GM18909 (cell line): ENCODE measurements around the gene NDUFS4.
"Not testable (repeated sequence)": the region's sequence is repeated elsewhere in the genome, so short reads cannot be mapped to it uniquely, and the experiment has no call there.

Source experiments
- ATAC-seq: cut with Tn5 transposase; IDR thresholded peaks from one replicate; pipeline ENCODE4 v1.9.1; 2021; ENCODE audit warnings: mild to moderate bottlenecking; ENCODE audit not compliant: unreplicated experiment, poor library complexity

The NDUFS4 gene

GRCh38 chr5:53560506-53561191 is at the start of gene NDUFS4:
NDUFS4 (plus strand) TSS chr5:53560639; CDS start chr5:53560663, 24 bp downstream.
- ATAC-seq = peak; percentile 94

GRCh38 chr5:53512539-53512938 is 47.9 kb upstream of the NDUFS4 start:
- ATAC-seq = no peak

GRCh38 chr5:53515988-53516387 is 44.5 kb upstream of the NDUFS4 start:
- no peak for ATAC-seq

DNA sequence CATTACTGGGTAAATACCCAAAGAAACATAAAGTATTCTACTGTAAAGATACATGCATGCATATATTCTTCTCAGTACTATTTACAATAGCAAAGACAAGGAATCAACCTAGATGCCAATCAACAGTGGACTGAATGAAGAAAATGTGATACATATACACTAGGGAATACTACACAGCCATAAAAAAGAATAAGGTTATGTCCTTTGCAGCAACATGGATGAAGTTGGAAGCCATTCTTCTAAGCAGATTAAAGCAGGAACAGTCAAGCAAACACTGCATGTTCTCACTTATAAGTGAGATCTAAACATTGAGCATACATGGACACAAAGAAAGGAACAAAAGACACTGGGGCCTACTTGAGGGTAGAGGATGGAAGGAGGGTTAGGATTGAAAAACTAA is 39.6 kb upstream of the NDUFS4 start:
- no peak for ATAC-seq

DNA sequence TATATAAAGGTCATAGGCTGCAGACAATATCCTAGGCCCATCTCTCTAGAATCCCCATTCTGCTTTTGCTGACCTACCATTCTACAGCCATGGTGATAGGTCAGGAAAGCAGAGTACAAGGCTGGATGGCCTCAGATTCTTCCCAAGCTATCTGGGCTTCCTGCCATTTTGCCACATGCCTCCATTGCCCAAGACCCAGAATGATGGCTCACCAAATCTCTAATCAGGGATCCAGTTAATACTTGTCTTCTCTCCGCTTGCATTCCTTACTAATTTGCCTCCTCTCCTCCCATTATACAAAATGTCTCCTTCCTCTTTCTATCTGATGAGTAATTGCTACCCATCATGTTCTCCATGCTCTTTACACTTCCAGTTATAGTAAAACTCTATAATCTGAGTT is 22.7 kb upstream of the NDUFS4 start:
- ATAC-seq = no peak

GRCh38 chr5:53540739-53541138 is 19.7 kb upstream of the NDUFS4 start:
- not testable (repeated sequence) for ATAC-seq

DNA sequence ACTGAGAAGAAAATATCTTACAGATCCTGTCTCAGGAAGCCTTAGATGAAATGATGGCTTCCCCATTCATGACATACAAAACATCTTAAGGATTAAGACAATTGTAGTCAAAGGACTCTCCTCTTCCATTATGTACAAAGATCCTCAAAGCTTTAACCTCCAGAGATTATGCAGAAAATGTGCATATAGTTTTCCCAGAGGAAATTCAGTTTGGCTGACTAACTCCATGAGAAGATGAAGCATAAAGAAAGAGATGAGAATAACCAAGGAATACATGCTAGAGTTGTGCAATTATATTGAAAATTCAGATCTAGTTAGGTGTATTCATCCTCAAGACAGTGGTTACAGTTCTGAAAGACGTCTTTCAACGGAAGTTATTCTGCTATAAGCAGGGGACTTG is 18.6 kb upstream of the NDUFS4 start:
- ATAC-seq = no peak

GRCh38 chr5:53542926-53543325 is 17.5 kb upstream of the NDUFS4 start:
- ATAC-seq = no peak

DNA sequence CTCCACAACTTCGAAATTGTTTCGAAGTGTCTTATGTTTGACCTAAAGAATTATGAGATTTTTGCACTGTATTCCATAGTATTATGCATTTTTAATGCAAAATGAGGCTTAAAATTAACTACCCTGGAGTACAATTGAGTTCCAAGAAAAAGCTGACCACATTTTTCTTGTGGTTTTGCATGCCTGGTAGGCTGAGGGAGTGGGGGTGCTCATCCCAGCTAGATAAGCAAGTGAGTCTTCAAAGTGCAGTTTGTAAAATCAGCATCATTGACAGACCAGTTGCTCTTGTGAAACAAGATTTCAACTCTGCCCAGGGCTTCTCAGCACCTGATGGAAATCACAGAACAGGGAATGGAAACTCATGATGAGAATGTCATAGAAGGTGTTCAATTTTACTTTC is 17.0 kb upstream of the NDUFS4 start:
- ATAC-seq = no peak

GRCh38 chr5:53545744-53546143 is 14.7 kb upstream of the NDUFS4 start:
- no peak for ATAC-seq

GRCh38 chr5:53547226-53547625 is 13.2 kb upstream of the NDUFS4 start:
- ATAC-seq = no peak

- ATAC-seq = not testable (repeated sequence)
These were observed 11.9 kb upstream of the NDUFS4 start for GRCh38 chr5:53548501-53548900.

- ATAC-seq = no peak
These were observed 10.6 kb upstream of the NDUFS4 start for GRCh38 chr5:53549792-53550191.

DNA sequence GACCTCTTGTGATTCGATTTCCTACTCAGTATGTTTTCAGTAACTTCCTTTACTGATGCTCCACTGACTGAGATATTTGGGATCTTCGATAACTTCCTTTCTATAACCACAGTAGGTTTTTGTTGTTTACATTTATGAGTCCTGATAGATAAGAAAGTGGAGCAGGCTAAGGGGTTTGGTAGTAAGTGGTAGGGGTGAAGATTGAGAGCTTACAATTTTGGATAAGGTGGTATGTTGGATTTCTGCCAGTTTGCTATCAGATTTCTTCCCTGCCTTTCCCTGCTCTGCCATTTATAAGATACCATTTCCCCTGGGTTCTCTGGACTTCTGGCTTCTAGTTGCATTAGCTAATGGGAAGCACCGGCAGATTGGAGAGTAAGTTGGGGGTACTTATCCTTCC is 7.9 kb upstream of the NDUFS4 start:
- no peak for ATAC-seq

GRCh38 chr5:53554444-53554843 is 6.0 kb upstream of the NDUFS4 start:
- no peak for ATAC-seq

- no peak for ATAC-seq
These were observed 5.3 kb upstream of the NDUFS4 start for GRCh38 chr5:53555160-53555559.

- no peak for ATAC-seq
These were observed 4.4 kb upstream of the NDUFS4 start for GRCh38 chr5:53556001-53556400.

DNA sequence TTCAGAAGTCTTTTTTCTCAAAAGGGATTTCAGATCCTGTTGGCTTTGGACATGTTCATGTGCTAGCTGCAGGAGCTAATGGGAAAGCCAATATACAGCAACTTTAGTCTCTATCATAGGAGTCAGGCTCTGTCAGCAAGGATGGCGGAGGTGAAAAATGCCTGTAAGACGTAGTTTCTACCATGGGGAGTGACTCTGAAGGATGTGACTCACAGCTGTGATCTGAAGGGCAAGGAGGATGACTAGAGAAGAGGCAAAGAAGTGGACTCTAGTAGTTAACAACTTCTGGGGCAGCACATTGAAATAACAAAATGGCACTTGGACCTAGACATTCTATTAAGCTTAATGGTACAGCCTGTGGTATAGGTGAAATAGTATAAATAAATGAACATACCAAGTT is 3.1 kb upstream of the NDUFS4 start:
- ATAC-seq = no peak

DNA sequence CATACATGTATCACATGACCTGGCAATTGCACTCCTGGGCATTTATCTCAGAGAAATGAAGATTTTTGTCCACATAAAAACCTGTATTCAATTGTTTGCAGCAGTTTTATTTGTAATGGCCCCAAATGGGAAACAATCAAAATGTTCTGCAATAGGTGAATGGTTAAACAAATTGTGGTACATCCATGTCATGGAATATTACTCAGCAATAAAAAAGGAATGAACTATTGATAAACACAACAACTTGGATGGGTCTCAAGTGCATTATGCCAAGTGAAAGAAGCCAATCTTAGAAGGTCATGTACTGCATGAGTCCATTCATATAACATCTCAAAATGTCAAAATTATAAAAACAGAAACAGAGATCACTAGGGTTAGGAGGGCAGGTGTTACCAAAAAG is 1.5 kb upstream of the NDUFS4 start:
- ATAC-seq = no peak

GRCh38 chr5:53560028-53560427 is 411 bp upstream of the NDUFS4 start:
- peak; percentile 22 for ATAC-seq

- no peak for ATAC-seq
These were observed 8.0 kb downstream of the NDUFS4 start for GRCh38 chr5:53568401-53568800.

- no peak for ATAC-seq
These were observed 8.4 kb downstream of the NDUFS4 start for GRCh38 chr5:53568871-53569270.

GRCh38 chr5:53569453-53569852 is 9.0 kb downstream of the NDUFS4 start:
- ATAC-seq = no peak
